NCI-H1436 treated with DMSO at 0.1 percent for 48 hours (cell line): ENCODE measurements around the gene FLNB.
"Not testable (repeated sequence)": the region's sequence is repeated elsewhere in the genome, so short reads cannot be mapped to it uniquely, and the experiment has no call there.

ENCODE experiments used
- DNase-seq: peaks from one replicate; lab custom pipeline; 2025; lab: John Stamatoyannopoulos, UW

Gene FLNB

DNA sequence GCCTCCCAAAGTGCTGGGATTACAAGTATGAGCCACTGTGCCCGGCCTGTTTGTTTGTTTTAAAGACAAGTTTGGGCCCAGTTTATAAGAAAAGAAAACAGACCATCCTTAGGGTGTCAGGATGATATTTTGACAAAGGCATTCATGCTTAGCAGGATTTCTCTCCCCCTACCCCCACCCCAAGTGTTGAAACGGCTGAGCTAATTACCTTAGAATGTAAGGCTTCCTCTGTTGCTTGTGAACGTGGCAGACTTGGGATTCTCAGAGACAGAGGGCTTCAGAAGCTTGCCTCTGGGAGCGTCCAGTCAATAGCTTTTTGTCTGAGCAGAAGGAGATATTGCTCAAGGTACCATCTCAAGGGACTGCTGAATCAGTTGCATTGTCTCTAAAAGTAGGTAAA is 24.0 kb downstream of the FLNB start:
- DNase-seq, result no peak

DNA sequence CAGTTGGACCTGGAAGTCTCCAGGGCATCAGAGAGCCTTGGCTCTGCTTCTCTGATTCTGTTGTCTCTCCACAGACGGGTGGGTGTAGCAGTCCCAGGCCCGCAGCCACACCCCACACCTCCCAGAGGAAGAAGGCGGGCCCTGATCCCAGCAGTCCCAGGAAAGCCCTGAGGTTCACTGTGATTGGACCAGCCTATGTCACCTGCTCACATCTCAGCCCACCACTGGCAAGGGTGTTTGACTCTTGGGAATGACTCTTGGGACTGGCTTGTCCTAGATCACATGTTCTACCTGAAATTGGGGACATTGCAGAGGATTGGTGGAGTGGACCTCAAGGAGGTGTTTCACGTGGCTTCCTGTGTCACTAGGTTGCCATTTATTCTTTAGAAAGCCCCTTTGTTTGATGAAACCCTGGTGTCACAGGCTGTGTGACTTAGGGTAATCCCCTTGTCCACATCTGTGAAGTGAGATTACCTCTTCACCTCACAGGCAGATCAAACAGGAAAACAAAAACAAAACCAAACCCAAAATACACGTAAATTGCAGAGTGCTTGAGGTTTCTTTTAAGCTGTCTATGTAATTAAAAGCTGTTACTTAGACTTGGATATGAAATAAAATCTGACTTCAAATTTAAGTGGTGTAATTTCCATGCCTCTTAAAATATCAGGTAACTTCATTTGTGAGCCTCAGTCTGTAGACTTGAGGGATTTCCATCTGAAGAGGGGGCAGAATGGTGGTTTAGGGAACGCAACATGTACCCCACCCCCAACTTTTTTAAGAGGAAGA is 26.7 kb downstream of the FLNB start:
- DNase-seq, result no peak

DNA sequence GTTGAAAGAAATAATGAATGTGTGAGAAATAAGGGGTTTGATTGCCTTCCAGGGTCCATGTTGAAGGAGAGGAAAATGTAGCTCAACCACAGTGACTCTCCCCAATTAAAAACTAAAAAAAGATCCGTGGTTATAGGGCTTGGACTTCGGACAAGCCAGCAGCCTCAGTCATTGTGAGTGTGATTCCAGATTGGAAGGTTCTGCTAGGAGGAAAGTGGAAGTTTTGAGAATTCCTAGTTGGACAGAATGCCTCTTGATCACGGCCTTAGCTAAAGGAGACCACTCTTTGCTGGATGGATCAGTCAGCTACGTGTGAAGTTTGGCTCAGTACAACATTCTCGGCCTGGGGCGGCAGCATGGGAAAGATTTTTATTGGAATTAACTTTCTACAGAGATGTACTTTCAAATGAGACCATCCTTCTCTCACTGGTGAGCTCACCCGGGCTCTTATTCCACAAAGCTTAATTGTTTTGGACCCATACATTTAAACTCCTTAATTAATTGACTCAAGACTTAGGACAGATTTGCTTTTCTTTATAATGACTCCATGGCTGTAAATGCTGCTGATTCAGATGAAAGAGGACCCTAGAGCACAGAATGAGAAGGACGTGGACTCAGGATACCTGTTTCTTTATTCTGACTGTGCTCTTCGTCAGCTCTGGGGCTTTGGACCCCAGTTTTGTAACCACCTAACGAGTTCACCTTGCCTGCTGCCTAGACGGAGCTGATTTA is 27.5 kb downstream of the FLNB start:
- no peak for DNase-seq

- no peak for DNase-seq
These were observed 28.2 kb downstream of the FLNB start for GRCh38 chr3:58036293-58037032.

GRCh38 chr3:58037141-58037910 is 29.1 kb downstream of the FLNB start:
- DNase-seq, result no peak

- no peak for DNase-seq
These were observed 30.6 kb downstream of the FLNB start for GRCh38 chr3:58038675-58039292.

GRCh38 chr3:58039601-58040000 is 31.4 kb downstream of the FLNB start:
- DNase-seq, result no peak

- no peak for DNase-seq
These were observed 33.1 kb downstream of the FLNB start for GRCh38 chr3:58041182-58041825.

GRCh38 chr3:58041826-58042324 is 33.7 kb downstream of the FLNB start:
- DNase-seq, result no peak

DNA sequence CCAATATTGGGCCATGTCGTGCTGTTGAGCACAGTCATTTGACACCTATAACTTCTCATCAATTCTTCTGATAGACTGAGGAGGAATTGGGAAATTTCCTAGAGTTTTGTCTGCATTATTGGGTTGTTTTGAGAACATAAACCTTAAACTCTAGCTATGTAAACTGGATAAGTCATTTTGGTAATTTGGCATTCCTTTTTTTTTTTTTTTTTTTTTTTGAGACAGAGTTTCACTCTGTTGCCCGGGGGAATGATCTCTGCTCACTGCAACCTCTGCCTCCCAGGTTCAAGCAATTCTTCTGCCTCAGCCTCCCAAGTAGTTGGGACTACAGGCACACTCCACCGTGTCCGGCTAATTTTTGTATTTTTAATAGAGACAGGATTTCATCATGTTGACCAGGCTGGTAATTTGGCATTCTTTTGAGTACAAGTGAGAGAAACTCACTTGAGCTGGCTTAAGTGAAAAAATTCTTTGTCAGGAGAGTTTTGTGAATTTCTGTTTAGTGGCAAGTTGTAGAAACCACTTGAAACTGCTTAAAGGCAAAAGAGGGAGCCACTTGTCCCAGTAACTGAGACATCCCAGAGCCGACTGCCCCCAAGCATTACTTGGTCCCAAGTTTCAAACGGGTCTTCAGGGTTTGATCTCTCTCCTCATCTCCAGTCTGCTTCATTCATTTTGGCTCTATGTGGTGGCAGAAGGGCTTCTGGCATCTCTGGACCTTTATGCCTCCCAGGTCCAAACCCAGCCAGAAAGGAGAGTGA is 34.9 kb downstream of the FLNB start:
- DNase-seq, result no peak

DNA sequence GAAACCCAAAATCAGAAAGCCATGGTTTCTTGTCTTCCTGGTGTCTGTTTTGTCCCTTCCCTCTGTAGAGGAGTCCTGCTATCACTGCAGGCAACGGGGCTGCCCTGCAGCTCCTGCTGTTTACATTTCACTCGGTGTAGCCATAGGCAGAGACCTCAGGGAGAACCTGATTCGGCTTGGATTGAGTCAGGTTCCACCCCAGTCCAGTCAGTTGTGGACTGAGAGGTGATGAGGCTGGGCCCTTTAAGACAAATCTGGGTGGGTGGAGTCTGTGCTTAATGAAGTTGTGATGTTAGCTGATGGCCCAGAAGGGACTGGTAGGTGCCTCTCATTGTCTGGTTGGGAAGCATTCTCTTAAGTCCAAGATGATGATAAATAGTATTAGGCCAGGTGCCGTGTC is 35.7 kb downstream of the FLNB start:
- no peak for DNase-seq

GRCh38 chr3:58044691-58045483 is 36.7 kb downstream of the FLNB start:
- DNase-seq, result no peak

DNA sequence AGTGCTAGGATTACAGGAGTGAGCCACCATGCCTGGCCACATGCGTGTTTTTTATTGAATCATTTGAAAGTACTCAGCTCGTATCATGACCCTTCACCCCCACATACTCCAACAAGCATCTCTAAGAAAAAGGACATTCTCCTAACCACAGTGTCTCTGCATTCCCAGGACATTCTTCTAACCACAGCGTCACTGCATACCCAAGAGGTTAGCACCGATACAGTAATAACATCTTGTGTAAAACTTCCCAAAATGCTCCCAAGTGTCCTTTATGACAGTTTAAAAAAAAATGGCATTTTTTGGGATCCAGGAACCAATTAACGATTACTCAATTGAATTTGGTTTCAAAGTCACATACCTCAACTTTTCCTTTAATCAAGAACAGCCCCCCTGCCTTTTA is 39.6 kb downstream of the FLNB start:
- DNase-seq, result no peak

GRCh38 chr3:58048301-58048700 is 40.1 kb downstream of the FLNB start:
- no peak for DNase-seq

DNA sequence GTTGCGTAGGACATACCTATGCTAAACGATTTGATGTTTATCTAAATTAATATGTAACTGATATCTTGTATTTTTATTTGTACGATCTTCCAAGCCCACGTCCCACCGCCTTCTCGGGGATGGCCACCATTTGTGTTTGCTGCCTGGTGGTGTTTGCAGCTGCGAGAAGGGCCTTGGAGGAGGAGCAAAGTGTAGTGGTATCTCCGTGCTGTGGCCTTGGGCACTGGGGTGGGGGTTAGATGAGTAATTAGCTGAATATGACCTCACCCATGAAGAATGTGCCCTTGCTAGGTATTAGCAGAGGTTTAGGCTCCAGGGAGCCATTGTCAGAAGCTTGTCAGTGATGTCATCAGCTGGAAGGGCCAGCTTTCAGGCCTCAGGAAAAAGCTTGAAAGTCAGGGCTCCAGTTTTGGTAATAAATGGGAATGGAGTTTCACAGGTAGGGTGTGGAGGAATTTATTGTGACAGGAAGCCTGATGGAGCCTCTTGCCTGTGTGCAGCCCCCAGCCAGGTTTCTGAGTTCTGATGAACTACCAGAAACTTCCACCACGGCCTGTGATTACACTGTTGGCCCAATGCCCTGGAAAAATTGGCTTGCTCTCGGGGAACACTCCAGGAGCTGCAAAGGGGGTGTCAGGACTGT is 41.0 kb downstream of the FLNB start:
- no peak for DNase-seq

- no peak for DNase-seq
These were observed 43.0 kb downstream of the FLNB start for GRCh38 chr3:58051196-58051595.

GRCh38 chr3:58051658-58052261 is 43.5 kb downstream of the FLNB start:
- DNase-seq, result not testable (repeated sequence)
